GM19397 (cell line): ENCODE results near the gene KAZN.
"Not testable (repeated sequence)": the region's sequence is repeated elsewhere in the genome, so short reads cannot be mapped to it uniquely, and the experiment has no call there.

Experiments used
- ATAC-seq: cut with Tn5 transposase; IDR thresholded peaks from one replicate; pipeline ENCODE4 v1.9.1; 2021; ENCODE audit warnings: mild to moderate bottlenecking, moderate library complexity; ENCODE audit not compliant: unreplicated experiment

The KAZN gene

GRCh38 chr1:14962407-14962806, 363.9 kb downstream of the KAZN start:
- ATAC-seq, result no peak

GRCh38 chr1:14963791-14964710, 365.6 kb downstream of the KAZN start:
- ATAC-seq, result not testable (repeated sequence)

DNA sequence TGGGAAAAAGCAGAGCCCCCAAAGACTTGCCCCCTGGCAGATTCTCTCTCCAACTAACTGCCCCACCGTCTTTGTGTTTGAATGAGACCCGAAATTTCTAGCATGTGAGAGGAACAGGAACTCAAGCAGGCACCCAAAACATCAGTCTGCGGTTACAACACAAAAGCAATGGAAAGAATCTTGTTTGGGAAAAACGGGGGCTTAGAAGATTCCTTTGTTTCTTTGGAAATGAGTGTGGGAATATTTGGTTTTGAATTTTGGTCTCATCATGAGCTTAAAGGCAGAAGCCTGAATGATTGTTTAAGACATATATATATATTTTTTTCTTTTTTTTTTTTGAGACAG, 366.2 kb downstream of the KAZN start:
- no peak for ATAC-seq

DNA sequence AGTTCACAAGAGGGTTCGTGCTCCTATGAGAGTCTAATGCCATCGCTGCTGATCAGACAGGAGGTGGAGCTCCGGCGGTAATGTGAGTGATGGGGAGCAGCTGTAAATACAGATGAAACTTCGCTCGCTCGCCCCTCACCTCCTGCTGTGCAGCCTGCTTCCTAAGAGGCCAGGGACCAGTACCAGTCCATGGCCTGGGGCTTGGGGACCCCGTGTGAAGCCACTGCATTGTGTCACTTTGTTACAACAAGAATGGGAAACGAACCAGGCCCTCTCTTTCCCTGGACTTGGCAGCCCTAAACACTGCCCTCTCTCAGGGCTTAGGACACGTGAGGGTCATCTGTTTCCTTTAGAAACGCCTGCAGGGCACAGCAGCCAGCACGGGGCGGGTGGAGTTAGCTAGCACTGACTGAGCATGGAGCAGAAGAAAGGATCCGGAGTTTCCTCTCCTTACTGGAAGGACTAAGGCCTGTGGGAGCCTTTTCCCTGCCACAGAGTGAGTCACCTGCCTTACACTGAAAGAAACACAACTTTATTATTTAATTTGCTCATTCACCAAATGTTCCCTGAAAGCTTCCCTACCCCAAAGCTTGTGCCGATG, 369.9 kb downstream of the KAZN start:
- no peak for ATAC-seq

- ATAC-seq, result no peak
Measured at GRCh38 chr1:14969006-14969405, 370.5 kb downstream of the KAZN start.

DNA sequence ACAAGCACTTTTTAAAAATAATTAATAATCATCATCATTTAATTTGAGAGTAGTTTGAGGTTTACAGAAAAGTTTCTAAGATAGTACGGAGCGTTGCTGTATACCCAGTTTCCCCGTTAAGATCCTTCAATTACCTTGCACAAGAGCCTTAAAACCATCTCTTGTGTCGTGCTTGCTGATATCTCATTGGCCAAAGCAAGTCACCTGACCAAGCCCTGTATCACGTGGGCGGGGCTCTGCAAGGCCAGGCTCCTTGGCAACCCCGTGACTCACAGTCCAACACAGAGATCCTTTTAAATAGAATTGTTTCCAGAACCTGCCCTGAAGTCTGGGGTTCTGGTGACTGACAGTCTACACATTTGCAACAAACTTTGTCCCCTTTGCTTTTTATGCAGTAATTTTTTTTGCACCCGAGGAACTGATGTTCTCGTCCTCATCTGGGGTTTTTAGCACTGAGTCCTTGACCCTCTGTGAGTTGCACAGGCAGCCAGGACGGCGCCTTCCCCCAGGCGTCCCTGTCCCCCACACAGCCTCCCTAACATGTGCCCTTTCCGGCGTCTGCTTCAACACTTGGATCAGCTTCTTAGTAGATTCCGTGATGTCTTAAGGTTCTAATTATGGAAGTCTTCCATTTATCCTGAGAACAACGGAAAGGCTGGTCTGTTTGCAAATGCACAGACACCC, 371.8 kb downstream of the KAZN start:
- no peak for ATAC-seq

DNA sequence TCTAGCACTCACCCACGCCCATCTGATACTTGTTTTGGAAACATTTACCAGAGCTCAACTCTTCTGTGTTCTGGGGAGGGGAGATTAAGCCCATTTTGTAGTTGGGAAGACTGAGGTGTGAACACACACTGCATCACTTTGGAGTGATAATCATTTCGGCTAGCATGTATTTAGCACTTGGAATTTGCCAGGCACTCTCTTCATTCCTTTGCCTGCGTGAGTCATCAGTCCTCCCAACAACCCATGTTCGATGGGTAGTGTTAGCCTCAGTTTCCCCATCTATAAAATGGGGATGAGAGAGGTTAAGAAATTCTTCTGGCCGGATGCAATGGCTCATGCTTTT, 372.3 kb downstream of the KAZN start:
- no peak for ATAC-seq

DNA sequence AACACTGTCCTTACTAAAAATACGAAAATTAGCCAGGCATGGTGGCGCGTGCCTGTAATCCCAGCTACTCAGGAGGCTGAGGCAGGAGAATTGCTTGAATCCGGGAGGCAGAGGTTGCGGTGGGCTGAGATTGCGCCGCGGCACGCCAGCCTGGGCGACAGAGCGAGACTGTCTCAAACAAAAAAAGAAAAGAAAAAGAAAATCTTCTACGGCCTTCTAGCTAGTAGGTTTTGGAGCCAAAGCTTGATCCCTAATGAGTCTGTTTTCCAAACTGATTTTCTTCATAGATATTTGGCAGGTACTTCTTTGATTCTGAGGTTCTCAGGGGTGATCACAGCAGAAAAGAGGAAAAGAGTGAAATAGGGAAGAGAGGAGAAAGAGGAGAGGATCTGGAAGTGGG, 372.7 kb downstream of the KAZN start:
- ATAC-seq, result no peak

GRCh38 chr1:14972107-14972506, 373.6 kb downstream of the KAZN start:
- ATAC-seq, result no peak

- no peak for ATAC-seq
Measured at GRCh38 chr1:14973773-14974172, 375.3 kb downstream of the KAZN start.

GRCh38 chr1:14974361-14974760, 375.9 kb downstream of the KAZN start:
- no peak for ATAC-seq

DNA sequence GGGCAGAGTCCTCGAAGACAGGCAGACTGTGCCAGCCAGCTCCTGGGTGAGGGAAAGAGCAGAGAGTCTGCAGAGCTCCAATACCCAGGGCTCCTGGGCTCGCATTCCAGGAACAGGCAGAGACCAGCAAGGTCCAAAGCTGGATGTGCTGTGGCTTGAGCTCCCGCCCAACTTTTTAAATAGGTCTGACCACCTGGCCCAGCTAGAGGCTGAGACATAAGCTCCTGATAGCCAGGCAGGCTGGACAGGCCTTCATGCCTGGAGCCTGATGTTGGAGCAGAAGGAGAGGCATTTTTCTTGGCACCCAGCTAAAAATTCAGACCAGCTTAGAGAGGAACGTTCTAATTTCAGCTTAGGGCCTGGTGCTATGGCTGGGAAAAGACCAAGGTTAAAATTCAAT, 376.6 kb downstream of the KAZN start:
- ATAC-seq, result no peak

DNA sequence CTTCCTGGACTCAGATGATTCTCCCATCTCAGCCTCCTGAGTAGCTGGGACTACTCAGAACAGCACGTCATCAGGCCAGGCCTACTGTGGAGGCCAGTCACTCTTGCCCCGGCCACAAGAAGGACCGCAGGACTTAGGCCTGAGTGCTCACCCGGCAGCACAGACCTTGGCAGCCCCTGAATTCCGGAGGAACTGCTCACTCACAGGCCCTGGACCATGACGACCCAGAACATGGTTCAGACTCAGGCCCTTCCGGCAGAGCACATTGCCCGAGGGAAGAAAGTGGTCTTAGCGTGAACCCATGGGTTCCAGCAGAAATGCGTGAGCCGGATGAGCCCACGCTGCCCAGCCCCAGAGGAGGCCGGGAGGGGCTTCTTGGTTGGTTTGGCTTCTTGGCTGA, 377.8 kb downstream of the KAZN start:
- ATAC-seq, result no peak

DNA sequence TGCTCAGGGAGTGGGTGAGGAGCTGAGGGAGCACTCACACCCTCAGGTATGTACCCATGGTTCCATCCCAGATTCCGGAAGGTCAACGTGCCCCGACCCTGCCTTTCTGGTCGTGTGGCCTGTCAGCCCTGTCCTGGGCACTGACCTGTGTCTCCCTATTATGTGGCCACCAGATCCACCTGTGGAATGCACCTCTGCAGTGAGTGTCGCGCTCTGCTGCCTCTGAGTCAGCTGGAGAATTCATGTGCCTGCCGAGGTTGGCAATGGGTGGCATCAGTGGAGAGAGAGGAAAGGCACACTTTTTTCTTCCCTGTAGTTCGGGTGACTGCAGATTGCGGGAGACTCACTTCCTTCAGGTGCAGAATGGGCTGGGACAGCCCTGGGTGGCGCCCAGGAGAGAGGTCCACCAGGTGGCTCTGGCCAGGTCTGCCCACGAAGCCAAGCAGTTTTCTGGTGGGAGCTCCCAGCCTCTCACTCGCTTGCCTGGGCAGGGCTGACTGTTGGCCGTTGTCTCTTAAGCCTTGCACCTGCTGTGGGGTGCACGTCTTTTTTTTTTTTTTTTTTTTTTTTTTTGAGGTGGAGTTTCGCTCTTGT, 378.9 kb downstream of the KAZN start:
- ATAC-seq, result no peak

DNA sequence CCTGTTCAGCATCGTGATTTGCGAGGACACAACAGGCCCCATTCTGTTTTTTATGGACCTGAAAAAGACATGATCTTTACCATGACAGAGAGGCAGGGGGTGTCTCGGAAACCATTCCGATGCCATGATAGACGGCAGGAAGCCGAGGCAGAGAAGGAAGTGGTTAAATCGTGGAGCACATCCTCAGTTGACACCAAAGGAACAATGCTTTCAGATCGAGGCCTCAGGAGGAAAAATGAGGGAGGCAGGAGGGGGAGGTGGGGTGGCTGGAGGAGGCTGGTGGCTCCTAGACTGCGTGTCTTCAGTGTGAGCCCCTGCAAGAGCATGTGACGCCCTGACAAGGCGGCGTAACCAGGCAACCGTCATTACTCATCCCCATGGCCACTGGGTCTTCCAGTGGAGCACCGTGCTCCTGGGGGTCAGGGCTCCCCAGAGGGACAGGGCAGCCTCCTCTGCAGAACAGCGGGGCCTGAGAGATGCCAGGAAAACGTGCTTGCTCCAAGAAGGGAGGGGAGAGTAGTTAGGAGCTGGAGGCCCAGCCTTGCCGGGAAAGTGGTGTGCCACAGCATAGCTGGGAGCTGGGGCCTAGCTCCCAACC, 382.2 kb downstream of the KAZN start:
- ATAC-seq, result no peak

GRCh38 chr1:14982029-14982428, 383.5 kb downstream of the KAZN start:
- no peak for ATAC-seq

- no peak for ATAC-seq
Measured at GRCh38 chr1:14983277-14983676, 384.8 kb downstream of the KAZN start.

DNA sequence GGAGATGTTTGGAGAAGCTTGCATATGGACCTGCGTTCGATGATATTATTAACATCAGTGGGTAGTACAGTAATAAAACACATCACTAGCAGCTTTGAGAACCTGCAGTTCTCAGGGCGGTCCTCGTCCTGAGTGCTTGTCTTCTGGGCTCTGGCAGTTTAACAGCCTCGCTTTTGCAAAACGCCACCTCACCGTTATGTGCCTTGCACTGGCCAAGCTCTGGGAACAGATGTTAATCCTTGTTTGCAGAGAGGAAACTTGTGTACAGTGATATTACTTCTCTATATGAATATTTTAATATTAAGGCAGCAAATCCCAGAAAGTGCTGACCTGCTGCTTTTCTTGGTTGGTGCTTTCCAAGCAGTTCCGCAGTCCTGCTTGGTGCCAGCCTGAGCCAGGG, 387.7 kb downstream of the KAZN start:
- no peak for ATAC-seq

DNA sequence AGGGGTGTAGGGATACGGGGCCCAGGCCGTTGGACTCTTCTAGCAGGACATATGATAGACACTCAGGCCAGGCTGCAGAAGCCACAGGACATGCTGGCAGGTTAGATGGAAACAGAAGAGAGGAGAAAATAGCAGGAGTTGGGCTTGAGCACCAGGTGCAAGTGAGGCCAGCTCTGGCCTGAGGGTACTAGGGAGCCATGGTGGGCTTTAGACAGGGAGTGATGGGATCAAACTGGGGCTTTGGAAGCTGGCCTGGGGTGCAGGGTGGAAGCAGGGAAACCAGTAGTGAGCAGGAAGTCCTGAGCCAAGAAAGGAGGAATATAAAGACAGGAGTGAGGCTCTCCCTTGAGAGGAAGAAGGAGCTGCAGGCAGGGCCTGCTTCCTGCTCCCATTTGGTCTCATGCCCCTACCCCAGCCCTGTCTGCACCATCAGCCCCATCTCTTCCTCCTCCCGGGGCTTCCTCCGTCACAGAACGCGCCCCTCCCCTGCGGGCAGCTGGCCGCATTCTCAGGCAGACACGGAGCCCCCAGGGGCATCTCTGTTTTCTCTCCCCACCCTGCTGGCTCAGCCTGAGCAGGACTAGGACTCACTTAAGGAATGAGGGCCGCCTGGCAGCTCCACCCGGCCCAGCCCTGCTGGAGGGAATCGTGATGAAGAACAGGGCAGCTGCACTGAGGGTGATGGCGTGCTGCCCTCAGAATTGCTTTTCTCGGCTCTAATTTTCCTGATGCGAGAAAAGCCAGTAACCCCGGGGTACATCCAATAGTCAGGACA, 389.5 kb downstream of the KAZN start:
- no peak for ATAC-seq

DNA sequence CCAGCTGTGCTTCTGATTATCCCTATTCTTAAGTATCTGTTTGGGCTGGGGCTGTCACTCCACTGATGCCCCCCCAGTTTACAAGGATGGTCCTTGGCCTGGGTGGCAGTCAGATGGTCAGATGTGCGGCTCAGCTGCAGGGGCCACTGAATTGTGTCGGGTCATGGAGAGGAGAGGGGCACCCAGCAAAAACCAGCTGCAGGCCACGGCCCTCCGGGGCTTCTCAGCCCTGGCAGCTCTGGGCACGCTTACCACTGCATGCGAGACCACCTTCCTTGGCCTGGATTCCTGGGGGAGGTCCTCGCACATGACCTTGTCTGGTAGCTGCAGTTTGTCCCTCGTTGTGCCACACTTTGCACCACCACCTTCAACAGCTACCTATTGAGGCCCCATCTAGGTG, 390.2 kb downstream of the KAZN start:
- no peak for ATAC-seq
